ENCODE data around the gene NARS2.

NARS2 gene

DNA sequence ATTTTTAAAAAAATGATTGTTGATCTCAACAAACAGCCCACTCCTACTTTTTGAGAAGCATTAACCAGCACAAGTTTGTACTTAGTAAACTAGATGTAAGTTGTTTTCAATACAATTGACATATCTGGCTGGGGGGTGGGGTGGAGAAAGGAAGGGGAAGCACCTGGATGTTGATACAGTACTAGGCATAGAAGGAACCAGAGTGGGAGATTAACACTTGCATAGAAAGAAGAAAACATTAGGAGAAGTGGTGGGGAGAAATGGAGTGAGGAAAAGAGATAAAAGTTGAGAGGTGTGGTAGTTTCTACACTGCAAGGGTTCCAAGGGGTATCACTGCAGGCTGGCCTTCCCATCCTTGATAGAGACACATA lies 146.4 kb downstream of the NARS2 start:
- H3K4me3 ChIP-seq (ENCODE audit: low read depth, low read length), result no peak overlapping the region
- TF ChIP-seq, protein P1, sequence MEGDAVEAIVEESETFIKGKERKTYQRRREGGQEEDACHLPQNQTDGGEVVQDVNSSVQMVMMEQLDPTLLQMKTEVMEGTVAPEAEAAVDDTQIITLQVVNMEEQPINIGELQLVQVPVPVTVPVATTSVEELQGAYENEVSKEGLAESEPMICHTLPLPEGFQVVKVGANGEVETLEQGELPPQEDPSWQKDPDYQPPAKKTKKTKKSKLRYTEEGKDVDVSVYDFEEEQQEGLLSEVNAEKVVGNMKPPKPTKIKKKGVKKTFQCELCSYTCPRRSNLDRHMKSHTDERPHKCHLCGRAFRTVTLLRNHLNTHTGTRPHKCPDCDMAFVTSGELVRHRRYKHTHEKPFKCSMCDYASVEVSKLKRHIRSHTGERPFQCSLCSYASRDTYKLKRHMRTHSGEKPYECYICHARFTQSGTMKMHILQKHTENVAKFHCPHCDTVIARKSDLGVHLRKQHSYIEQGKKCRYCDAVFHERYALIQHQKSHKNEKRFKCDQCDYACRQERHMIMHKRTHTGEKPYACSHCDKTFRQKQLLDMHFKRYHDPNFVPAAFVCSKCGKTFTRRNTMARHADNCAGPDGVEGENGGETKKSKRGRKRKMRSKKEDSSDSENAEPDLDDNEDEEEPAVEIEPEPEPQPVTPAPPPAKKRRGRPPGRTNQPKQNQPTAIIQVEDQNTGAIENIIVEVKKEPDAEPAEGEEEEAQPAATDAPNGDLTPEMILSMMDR (IDR thresholded peaks at IDR 0.05; ENCODE audit: borderline replicate concordance, insufficient read depth, low read depth, low read length), result no peak

DNA sequence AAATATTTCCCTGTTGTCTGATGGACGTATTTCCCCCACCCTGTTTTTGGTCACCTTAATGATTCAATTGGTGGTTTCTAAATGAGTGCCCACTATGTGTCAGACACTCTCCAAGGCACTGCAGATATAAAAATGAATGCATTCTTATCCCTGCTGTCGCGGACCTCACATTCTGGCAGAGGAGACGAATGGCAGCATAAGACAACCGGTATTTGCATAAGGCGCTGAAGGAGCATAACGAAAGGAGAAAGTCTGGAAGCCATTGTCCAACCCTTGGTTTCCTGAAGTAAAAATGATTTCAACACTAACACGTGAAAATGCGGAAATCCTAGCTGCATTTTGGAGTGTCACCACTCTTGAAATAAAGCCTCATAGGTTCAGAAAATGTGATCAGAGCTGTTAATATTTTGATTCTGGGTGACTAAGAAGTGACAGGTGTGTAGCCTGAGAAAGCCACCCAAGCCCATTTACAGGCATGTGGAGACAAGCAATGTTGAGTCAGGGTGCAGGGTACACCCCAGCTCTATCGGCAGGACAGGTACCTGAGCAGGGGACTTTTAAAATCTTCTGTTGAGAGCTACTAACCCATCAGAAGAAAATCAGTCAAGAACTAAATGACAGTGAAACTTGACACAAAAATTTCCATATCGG lies 146.9 kb downstream of the NARS2 start:
- peak overlapping the region; percentile 6 for H3K4me3 ChIP-seq (ENCODE audit: low read depth, low read length)

DNA sequence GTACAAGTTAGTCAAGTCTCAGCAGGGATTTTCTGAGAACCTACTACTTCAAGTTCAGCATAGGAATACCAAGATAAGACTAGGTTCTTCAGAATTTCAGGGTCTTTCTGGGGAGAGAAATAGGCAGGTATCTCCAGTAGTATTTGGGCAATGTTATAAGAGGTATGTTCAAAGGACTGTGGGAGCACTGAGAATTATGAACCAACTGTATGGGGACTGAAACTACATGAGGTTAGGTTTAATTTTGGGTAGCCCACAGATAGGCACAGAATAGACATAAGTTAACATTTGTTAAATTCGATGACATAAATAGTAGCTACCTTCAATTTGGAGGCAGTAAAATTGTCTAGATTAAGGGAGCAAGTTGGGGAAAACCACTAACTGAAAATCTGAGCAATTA lies 147.8 kb downstream of the NARS2 start:
- TF ChIP-seq, protein P1 (IDR thresholded peaks at IDR 0.05; ENCODE audit: borderline replicate concordance, insufficient read depth, low read depth, low read length), result no peak
- no peak overlapping the region for H3K4me3 ChIP-seq (ENCODE audit: low read depth, low read length)

More for the DNA sequence above, 146.9 kb downstream of the NARS2 start:
- TF ChIP-seq, protein P1 (IDR thresholded peaks at IDR 0.05; ENCODE audit: borderline replicate concordance, insufficient read depth, low read depth, low read length), result no peak

DNA sequence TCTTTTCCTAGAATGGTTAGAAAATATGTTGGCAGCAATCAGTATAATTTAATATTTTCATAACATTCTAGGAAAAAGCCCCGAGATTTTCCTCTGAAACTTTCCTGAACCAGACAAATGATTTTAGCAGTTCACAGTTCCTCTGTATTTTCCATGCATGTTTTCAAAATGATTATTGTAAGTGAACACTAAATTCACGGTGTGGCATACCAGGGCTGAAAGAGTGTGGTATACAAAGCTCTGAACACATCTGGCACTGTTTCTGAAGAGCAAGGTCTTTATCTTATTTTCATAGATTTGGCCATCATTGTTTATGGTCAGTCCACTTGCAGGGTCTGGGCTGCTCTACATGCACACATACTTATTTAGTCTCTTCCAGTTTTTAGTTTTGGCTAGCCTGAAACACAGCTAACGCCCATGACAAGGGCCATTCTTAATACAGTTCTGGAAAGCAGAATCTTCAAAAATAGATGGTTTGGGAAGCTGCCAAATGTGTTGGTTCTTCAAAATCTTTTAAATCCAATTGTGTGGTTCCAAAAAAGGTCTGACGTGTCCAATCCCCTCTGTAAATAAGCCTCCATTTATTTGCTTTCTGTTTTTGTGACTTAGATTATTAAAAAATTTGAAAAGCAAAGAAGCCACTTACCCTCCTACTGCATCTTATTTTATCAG lies 149.1 kb downstream of the NARS2 start:
- no peak overlapping the region for H3K4me3 ChIP-seq (ENCODE audit: low read depth, low read length)

DNA sequence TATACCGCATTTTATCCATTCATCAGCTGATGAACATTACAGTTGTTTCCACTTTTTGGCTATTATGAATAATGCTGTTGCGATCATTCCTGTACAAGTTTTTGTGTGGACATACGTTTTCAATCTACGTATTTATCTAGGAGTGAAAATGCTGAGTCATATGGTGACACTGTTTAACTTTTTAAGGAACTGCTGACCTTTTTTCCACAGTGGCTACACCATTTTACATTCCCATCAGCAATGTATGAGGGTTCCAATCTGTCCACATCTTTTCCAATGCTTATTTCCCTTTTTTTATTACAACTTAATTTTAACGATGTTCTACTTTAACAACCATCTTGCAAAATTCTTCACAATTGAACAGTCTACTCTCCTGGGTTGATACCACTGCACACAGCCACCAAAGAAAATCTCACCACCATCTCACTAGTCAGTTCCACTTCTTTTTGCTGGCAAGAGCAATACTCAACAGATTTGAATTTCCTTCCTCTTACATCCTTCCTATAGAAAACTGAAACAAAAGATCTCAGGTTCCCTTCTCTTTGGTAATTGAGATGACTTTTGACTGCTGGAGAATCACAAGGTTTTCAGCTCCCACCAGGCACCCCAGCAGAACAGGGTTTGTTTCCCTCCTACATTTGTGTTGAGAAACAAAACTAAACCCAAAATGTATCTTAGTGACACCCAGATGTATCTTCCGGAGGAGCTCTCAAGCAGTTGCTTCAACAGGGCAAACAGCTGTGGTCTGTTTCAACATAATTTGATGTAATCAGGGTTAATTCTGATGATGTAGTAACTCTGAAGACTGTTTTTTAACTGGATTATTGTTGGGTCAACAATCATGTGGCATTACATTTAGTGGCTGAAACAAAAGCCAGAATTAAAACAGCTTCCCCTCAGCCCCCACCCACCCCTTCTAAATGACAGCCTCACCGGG lies 150.1 kb downstream of the NARS2 start:
- TF ChIP-seq, protein P1 (IDR thresholded peaks at IDR 0.05; ENCODE audit: borderline replicate concordance, insufficient read depth, low read depth, low read length), result no peak
- H3K4me3 ChIP-seq (ENCODE audit: low read depth, low read length), result no peak overlapping the region

More for the DNA sequence above, 149.1 kb downstream of the NARS2 start:
- TF ChIP-seq, protein P1 (IDR thresholded peaks at IDR 0.05; ENCODE audit: borderline replicate concordance, insufficient read depth, low read depth, low read length), result no peak

DNA sequence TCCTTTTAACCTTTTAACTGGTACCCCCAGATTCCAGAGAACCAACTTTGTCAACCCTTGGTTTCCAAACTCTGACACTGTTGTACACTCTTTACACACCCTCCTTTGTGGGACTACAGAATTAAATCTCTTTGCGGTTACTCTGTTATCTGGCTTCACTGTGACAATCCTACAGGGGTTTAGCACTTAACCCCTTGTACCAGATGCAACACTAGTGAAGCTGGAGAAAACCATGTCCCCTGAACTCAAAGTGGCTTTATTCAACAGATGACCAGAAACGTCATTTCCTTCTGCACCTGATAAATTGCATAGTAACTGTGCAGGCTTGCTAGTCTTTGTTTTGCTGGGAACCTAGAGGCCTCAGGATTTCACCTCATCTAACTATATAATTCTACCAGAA lies 151.4 kb downstream of the NARS2 start:
- TF ChIP-seq, protein P1 (IDR thresholded peaks at IDR 0.05; ENCODE audit: borderline replicate concordance, insufficient read depth, low read depth, low read length), result no peak
- no peak overlapping the region for H3K4me3 ChIP-seq (ENCODE audit: low read depth, low read length)
